Gastrocnemius medialis (tissue), 4 donors: ENCODE data around the gene SPCS3.

Experiments
- POLR2A ChIP-seq, 2 donors: fragments of 450-650 bp; IDR thresholded peaks; one replicate each; pipeline ENCODE4 v1.6.1; 2017; ENCODE audit warnings: antibody characterized with exemption in 2 of 2, mild to moderate bottlenecking in 2 of 2, moderate library complexity in 2 of 2
- TF ChIP-seq, protein P1 (sequence below), 5 experiments: fragments of 450-650 bp in 3 of 5; fragments of 200-600 bp in 2 of 5; sonication (generic) in 2 of 5; IDR thresholded peaks in 4 of 5; conservative IDR thresholded peaks in 1 of 5; 1 replicate in 4 of 5; 2 replicates in 1 of 5; pipeline ENCODE4 v1.5.1; 2016 to 2019; ENCODE audit warnings: antibody characterized with exemption in 5 of 5, mild to moderate bottlenecking in 3 of 5, moderate library complexity in 3 of 5

- TF ChIP-seq, protein P1, sequence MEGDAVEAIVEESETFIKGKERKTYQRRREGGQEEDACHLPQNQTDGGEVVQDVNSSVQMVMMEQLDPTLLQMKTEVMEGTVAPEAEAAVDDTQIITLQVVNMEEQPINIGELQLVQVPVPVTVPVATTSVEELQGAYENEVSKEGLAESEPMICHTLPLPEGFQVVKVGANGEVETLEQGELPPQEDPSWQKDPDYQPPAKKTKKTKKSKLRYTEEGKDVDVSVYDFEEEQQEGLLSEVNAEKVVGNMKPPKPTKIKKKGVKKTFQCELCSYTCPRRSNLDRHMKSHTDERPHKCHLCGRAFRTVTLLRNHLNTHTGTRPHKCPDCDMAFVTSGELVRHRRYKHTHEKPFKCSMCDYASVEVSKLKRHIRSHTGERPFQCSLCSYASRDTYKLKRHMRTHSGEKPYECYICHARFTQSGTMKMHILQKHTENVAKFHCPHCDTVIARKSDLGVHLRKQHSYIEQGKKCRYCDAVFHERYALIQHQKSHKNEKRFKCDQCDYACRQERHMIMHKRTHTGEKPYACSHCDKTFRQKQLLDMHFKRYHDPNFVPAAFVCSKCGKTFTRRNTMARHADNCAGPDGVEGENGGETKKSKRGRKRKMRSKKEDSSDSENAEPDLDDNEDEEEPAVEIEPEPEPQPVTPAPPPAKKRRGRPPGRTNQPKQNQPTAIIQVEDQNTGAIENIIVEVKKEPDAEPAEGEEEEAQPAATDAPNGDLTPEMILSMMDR (IDR thresholded peaks at IDR 0.05 in 4 of 5, conservative IDR thresholded peaks at IDR 0.05 in 1 of 5), result no peak
- no peak for TF ChIP-seq POLR2A (IDR thresholded peaks at IDR 0.05)
These were observed 40.7 kb downstream of the SPCS3 start for GRCh38 chr4:176360446-176360845.
